Measurements from ENCODE around the gene TLK2.

TLK2 gene

DNA sequence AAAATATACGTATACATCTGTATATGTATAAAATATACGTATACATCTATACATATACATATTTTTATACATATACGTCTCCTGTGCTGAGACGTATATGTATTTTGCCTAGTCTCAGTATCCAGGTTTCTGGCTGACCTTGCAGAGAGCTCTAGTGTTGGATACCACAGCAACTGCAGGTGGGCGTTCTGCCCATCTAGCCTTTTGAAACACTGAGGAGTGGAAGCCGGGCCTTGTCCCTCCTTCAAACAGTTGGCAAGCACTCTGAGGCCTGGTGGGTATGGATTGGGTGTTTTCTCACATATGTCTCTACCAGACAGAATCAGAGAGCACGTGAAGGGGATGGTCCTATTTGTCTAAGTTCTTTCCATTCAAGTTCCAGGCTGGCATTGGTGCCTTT, 109.5 kb downstream of the TLK2 start:
- TF ChIP-seq GATA2 (IDR thresholded peaks at IDR 0.05; ENCODE audit: low read depth, low read length) (no peak), GATA3 (IDR thresholded peaks at IDR 0.05; ENCODE audit: low read depth, low read length) (no peak)

- no peak for TF ChIP-seq GATA3 (IDR thresholded peaks at IDR 0.05; ENCODE audit: low read depth, low read length)
- TF ChIP-seq GATA2 (IDR thresholded peaks at IDR 0.05; ENCODE audit: low read depth, low read length) = no peak
Observed at GRCh38 chr17:62591333-62591732, 112.7 kb downstream of the TLK2 start.

- TF ChIP-seq GATA3 (IDR thresholded peaks at IDR 0.05; ENCODE audit: low read depth, low read length) = no peak
- no peak for TF ChIP-seq GATA2 (IDR thresholded peaks at IDR 0.05; ENCODE audit: low read depth, low read length)
Observed at GRCh38 chr17:62592341-62593099, 113.9 kb downstream of the TLK2 start.

DNA sequence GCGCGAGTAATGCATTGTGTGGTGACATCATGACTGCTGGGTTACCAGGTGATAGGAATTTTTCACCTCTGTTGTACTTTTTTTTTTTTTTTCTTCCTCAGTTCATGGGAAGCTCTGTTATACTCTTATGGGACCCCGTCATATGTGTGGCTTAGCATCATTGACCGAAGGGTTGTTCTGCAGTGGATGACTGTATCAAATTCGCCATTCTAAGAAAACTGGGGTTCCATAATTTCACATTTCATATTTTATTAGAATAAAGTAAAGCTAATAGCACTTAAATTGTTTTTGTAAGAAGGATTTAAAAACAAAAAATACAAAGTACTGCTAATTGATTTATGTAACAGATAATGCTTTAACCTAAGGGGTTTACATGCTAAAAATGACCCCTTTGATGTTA, 116.9 kb downstream of the TLK2 start:
- TF ChIP-seq GATA2 (IDR thresholded peaks at IDR 0.05; ENCODE audit: low read depth, low read length) = no peak
- no peak for TF ChIP-seq GATA3 (IDR thresholded peaks at IDR 0.05; ENCODE audit: low read depth, low read length)

GRCh38 chr17:62596662-62597061, 118.0 kb downstream of the TLK2 start:
- TF ChIP-seq GATA2 (IDR thresholded peaks at IDR 0.05; ENCODE audit: low read depth, low read length) (no peak), GATA3 (IDR thresholded peaks at IDR 0.05; ENCODE audit: low read depth, low read length) (no peak)

- TF ChIP-seq GATA3 (IDR thresholded peaks at IDR 0.05; ENCODE audit: low read depth, low read length) = no peak
- TF ChIP-seq GATA2 (IDR thresholded peaks at IDR 0.05; ENCODE audit: low read depth, low read length) = no peak
Observed at GRCh38 chr17:62597150-62597549, 118.5 kb downstream of the TLK2 start.

DNA sequence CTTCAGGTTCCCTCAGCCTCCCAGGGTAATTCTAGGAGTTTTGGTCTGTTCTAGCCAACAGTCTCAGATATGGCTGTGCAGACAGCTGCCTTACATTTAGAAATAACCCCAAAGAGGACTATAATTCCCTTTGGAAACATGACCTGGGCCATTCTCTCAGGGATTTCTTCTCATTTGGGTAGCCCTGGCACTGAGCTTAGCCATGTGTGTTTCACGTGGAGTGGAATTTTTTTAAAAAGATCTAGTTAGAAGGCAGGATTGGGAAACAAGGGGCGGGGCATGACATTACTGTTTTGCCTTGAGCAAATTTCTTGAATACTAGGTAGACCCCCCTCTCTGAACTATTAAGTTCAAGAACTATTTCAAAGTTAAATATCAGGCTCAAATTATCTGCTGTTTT, 119.3 kb downstream of the TLK2 start:
- TF ChIP-seq GATA2 (IDR thresholded peaks at IDR 0.05; ENCODE audit: low read depth, low read length) (no peak), GATA3 (IDR thresholded peaks at IDR 0.05; ENCODE audit: low read depth, low read length) (no peak)

DNA sequence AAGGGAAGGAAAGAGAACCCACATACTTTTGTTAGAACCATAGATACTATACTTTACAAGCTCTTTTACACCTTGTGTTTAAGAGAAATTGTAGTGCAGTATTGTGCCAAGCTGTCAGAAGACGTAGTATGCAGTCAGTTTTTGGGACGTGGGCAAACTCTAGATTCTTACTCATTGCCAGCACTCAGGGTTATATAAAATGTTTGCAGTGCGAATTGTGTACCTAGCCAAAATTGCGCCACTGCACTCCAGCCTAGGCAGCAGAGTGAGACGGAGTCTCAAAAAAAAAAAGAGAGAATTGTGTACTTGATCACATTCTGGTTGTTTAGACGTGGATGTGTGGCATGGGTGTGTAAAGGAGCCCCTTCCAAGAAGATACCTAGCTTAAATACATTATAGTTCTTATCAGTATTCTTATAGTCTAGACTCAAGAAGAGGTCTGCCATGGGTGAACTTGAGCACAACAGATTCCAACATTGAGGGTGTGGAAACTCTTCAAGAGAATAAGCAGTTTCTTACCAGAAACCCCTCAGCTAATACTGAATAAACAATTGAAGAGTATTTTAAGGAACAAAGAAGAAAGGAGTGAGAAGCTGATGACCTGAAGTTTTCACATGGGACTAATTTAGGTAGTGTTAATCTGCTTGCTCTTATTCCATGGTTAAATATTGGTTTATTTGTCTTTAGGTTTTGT, 121.5 kb downstream of the TLK2 start:
- TF ChIP-seq GATA2 (IDR thresholded peaks at IDR 0.05; ENCODE audit: low read depth, low read length) (no peak), GATA3 (IDR thresholded peaks at IDR 0.05; ENCODE audit: low read depth, low read length) (no peak)

- TF ChIP-seq GATA2 (IDR thresholded peaks at IDR 0.05; ENCODE audit: low read depth, low read length) = no peak
- no peak for TF ChIP-seq GATA3 (IDR thresholded peaks at IDR 0.05; ENCODE audit: low read depth, low read length)
Observed at GRCh38 chr17:62600805-62601204, 122.2 kb downstream of the TLK2 start.

GRCh38 chr17:62601471-62601870, 122.8 kb downstream of the TLK2 start:
- TF ChIP-seq GATA3 (IDR thresholded peaks at IDR 0.05; ENCODE audit: low read depth, low read length) = no peak
- TF ChIP-seq GATA2 (IDR thresholded peaks at IDR 0.05; ENCODE audit: low read depth, low read length) = no peak

DNA sequence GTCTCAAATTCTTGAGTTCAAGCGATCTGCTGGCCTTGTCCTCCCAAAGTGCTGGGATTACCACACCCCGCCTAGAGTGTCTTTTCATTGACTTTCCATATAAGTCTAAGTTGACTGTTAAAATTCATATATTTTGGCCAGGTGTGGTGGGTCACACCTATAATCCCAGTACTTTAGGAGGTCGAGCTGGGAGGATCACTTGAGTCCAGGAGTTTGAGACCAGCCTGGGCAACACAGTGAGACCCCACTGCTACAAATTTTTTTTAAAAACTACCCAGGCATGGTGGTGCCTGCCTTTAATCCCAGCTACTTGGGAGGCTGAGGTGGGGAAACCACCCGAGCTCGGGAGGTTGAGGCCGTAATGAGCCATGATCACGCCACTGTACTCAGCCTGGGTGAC, 127.0 kb downstream of the TLK2 start:
- TF ChIP-seq GATA2 (IDR thresholded peaks at IDR 0.05; ENCODE audit: low read depth, low read length) (no peak), GATA3 (IDR thresholded peaks at IDR 0.05; ENCODE audit: low read depth, low read length) (no peak)

- TF ChIP-seq GATA2 (IDR thresholded peaks at IDR 0.05; ENCODE audit: low read depth, low read length) = no peak
- TF ChIP-seq GATA3 (IDR thresholded peaks at IDR 0.05; ENCODE audit: low read depth, low read length) = no peak
Observed at GRCh38 chr17:62611292-62611691, 132.7 kb downstream of the TLK2 start.

- TF ChIP-seq GATA2 (IDR thresholded peaks at IDR 0.05; ENCODE audit: low read depth, low read length) (no peak), GATA3 (IDR thresholded peaks at IDR 0.05; ENCODE audit: low read depth, low read length) (no peak)
Observed at GRCh38 chr17:62611728-62612127, 133.1 kb downstream of the TLK2 start.

DNA sequence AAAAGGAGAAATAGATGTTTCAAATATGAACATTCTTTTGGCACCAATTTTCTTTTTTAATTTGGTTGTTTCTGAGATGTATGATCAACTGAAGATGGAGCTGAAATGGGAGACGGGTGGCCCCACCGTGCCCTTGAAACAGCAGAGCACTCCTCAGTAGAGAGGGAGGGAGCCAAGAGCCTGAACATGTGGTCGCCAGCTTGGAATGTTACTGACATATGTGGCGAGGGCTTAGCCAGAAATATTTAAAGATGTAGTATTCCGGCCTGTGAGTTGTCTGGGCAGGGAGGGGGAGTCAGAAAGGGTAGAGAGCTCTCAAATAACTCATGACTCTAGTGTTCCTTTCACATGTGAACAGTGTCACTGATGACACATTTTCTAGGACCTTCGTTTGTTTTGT, 135.5 kb downstream of the TLK2 start:
- TF ChIP-seq GATA3 (IDR thresholded peaks at IDR 0.05; ENCODE audit: low read depth, low read length) = no peak
- TF ChIP-seq GATA2 (IDR thresholded peaks at IDR 0.05; ENCODE audit: low read depth, low read length) = no peak

DNA sequence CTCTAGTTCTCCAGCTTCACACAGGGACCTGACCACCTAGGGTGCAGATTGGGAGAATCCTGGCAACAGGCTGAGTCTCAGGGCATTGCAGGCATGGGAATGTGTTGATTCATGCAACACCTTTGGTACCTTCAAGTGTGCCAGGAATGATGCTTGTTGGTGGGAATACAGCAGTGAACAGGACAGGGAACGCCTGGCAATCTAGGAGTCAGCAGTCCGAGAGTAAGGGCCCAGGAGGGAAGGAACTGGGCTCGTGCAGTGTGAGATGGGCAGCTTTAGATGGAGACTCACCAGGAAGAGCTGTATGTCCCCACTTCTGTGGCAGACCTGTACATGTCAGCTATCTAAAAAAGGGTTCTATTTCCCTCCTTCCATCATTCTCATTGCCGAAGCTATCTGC, 136.9 kb downstream of the TLK2 start:
- TF ChIP-seq GATA2 (IDR thresholded peaks at IDR 0.05; ENCODE audit: low read depth, low read length) (no peak), GATA3 (IDR thresholded peaks at IDR 0.05; ENCODE audit: low read depth, low read length) (no peak)

Data from SH-SY5Y (cell line).